ENCODE measurements around the gene COL24A1.

DNA sequence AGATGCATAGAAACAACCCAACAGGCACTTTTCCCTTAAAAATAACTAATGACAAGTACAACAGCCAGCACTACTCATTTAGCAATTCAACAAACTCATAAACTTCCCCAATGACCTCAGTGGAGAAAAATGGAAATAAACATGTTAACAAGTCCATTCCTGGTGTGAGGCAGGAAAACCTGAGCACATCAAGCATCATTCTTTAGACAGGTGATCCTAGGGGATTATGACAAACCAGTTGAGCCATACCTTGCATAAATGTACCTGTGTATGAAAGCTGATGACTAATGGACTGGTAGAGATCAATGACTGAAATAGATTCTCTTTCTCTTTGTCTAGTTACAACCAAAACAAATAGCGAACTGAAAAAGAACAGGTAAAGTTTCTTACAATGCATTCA lies 7.0 kb downstream of the COL24A1 start:
- no peak for TF ChIP-seq CTCF (conservative IDR thresholded peaks at IDR 0.05; ENCODE audit: low read depth, low read length)
- TF ChIP-seq EZH2 (IDR thresholded peaks at IDR 0.05; ENCODE audit: low read length, unreplicated experiment) = no peak
- TF ChIP-seq EZH2phosphoT487 (IDR thresholded peaks at IDR 0.05; ENCODE audit: borderline replicate concordance, low read length) = no peak
